ENCODE measurements around the gene MEF2A.

MEF2A gene

DNA sequence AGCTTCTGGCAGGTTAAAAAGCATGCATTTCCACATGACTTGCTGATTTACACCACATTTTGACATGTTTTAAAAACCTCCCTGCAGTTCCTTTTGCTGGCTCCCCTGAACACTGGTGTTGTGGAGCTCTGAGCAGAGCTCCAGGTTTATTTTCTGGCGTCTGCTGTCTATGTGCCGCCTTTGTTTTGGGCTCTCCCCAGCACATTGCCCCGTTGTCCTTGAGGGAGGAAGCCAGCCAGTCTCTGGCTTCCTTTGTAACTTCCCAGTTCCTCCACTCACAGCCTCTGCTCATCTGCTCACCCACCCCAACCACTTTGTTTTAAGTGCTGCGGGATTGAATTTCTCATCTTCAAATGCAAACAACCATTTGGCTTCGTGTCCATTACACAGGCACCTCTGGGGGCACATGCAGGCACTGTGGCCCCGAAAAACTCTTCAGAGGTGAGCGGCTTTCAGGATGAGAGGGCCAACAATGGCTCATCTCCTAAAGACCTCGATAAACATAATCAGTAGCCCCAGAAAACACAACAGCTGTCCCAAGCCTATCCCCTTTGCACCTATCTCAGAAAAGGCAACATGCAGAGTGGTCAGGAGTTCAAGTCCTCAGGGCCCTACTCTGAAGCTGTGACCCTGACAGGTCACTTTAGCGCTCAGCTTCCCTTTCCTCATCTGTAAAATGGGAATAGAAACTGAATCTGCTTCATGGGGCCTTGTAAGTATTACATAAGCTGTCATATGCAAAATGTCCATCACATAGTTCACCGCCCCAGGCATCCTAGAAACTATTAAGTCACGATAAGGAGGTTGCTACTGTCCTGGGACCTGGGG is 1.3 kb upstream of the MEF2A start:
- no peak for DNase-seq (ENCODE audit: low read depth in 2 of 2)

DNA sequence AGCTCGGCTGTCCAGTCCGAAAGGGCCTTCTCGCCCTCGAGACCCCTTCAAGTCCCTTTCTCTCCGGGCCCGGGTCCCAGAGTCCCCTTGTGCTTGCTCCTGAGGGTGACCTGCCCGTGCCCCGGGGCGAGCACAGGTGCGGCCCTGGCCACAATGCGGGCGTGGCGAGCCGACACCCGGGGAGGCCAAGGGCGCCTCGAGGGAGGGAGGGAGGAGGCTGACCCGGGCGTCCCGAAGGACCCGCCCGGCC is 810 bp upstream of the MEF2A start:
- DNase-seq (ENCODE audit: low read depth in 2 of 2), result no peak

DNA sequence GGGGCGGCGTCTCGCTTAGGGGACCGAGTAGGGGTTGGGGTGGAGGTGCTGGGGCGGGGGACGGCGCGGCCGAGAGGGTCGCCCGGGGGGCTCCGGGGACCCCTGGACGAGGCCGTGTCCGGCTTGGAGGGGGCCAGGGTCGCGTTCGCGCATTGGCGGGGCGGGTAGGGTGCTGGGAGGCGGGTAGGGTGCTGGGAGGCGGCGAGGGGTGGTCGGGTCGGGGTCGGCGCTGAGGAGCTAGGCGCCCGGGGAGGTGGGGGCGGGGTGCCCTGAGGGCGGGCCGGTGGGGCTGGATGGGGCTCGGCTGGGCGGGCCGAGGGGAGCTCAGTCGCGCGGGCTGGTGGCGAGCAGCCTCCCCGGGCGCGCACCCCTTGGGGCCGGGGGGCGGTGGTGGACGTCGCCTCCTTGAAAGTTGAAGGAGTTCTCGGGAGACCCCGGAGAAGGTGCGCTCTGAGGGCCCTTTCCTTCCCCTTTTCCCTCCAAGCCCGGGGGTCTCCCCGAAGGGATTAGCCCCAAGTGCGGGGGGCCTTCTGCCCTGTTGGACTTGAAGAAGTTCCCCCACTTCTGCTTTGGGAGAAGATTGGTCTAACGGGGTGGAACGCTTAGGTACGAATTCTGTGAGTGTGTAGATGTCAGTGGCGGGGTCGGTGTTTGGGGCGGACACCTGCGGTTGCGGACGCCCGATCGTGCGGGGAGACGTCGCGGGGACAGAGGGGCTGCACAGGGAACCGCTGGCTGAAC is 543 bp downstream of the MEF2A start:
- DNase-seq (ENCODE audit: low read depth in 2 of 2), result no peak

DNA sequence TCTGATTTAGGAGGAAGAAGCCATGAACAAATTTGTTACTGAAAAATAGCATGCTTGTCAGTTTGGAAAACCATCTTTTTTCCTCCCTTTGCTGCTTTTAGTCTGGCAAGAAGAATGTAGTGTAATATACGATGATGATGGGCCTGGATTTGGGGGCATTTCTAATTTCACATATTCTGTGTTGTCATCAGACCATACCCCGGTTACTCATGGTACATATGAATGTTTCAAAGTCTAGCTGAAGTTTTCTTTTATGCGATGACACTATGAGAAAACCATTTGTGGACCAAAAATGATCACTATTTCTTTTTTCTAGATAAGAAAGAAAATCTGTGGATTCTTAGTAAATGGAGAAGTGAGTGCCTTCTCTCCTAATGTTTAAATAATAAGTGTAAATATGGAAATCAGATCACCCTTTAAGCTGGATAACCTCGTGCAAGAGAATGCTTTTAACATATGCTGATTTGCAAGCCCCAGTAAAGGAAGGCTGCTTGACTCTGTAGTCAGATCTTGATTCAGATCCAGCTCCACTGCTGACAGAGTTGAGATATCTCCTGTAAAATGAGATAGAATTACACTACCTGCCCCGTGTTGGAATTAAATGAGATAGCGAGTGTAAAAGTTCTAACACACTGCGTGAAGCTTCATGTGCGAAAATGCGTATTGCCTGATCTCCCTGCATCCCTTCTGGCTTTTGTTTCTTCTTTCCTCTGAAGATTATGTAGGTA is 3.0 kb downstream of the MEF2A start:
- DNase-seq (ENCODE audit: low read depth in 2 of 2), result no peak

DNA sequence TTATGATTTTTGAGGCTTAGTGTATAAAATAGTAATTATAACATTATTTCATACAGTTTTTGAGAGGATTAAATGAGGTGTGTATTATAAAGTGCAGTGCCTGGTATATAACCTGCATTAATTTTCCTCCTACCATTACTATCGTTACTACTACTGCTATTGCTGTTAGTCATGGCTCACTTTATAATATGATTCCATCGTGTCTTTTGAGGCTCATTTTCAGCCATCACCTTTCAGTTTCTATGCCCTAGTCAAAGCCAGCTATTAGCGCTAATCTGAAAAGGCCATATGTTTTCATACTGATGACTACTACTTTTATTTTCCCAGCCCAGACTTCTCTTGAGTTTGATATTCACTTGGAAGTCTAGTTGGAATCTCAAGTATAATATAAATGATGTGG is 5.5 kb downstream of the MEF2A start:
- DNase-seq (ENCODE audit: low read depth in 2 of 2), result no peak

DNA sequence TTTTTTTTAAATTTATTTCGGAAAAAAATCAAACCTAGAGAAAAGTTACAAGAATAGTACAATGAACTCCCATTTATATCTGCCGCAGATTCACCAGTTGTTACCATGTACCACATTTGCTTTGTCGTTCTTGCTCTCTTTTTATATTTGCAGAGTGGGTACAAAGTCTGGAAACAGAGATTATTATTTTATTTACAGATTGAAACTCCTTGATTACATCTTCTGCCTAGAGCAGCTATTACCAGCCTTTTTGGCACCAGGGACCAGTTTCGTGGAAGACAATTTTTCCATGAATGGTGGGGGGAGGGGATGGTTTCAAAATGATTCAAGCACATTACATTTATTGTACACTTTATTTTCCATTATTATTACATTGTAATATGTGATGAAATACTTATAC is 8.3 kb downstream of the MEF2A start:
- no peak for DNase-seq (ENCODE audit: low read depth in 2 of 2)

DNA sequence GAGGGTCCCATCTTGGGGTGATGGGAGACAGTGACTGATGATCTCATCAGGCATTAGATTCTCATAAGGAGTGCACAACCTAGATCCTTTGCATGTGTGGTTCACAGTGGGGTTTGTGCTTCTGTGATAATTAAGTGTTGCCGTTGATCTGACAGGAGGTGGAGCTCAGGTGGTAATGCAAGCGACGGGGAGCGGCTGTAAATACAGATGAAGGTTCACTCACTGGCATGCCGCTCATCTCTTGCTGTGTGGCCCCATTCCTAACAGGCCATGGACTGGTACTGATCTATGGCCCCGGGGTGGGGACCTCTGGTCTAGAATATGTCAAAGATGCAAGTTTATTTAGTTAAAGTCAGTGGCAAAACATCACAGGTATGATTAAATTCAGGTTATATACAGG is 8.7 kb downstream of the MEF2A start:
- DNase-seq (ENCODE audit: low read depth in 2 of 2), result no peak

DNA sequence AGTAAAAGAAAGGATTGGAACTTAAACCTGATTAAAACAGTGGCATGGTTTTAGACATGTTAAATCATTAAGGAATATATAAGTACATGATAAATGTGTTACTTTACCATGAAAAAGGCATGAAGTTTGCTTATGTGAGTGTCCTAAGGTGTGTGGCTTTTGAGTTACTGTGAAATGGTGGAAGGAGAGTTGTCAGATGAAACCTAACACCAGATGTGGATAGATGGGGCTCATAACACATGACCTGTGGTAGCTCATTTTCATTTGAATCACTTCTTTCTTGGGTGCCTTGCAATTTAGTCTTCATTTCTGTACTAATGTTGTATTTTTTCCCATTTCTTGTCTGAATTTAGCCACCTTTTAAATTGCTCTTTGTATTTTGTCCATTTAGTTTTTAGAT is 13.0 kb downstream of the MEF2A start:
- DNase-seq (ENCODE audit: low read depth in 2 of 2), result no peak

DNA sequence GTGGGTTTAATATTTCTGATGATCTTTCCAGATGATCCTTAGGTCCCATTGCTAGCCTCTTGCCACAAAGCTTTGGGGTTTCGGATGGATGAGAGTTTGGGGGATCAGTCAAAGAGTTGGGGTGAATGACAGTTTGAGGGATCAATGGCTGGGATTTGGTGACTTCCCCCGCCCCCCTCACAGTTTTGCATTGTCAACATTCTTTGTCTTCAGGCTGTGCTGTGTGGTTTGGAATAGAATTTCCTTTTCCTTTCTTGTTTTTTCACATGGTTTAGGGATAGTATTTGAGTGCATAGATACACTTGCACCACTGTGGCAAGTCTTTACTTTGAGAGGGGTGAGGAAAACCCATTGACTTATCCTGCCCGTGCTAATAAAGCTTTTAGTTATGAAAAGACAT is 14.3 kb downstream of the MEF2A start:
- no peak for DNase-seq (ENCODE audit: low read depth in 2 of 2)

DNA sequence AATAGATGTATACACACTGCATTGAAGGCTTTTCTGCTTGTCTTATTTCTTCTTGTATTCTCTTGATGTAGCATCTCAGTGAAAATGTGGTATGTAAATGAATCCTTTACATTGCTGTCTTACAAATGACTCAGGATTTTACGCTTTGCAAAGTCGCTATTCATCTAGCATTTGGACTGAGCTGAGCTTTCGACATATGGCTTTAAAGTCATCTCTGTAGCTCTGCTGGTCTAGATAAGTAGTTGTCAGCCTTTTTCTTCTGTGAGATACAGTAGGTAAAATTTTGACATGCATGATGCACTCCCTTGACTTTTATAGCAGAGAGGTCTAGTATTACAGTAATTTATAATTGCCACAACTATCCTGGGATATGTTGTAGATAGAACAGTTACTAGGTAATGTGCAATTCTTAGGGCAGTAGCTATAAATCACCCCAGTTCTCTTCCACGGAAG is 16.8 kb downstream of the MEF2A start:
- DNase-seq (ENCODE audit: low read depth in 2 of 2), result no peak

DNA sequence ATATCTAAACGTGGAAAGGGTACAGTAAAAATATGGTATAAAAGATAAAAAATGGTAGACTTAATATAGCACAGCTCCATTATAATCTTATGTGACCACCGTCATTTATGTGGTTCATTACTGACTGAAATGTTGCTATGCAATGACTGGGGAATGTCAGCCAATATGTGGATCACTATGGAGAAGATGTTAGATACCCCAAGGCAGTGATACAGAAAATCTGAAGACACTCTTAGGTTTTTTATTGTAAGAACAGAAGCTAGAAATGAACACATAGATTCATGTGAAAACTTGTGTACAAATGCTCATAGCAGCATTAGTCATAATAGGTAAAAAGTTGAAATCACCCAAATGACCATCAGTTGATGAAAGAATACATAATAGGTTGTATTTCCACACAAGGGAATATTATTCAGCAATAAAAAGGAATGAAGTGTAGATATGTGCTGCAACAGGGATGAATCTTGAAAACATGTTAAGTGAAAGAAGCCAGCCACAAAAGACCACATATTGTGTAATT is 18.4 kb downstream of the MEF2A start:
- no peak for DNase-seq (ENCODE audit: low read depth in 2 of 2)

DNA sequence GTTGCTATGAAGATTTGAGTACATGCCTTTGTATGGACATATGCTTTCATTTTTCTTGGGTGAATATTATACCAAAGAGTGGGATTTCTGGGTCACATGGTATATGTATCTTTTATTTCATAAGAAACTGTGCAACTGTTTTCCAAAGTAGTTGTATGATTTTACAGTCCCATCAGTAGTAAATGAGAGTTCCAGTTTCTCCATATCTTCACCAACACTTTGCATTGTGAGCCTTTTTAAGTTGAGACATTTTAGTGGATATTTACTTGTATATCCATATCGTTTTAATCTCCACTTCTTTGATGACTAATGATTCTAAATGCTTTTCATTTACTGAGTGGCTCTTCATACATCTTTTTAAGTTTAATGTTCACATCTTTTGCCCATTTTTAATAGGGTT is 20.3 kb downstream of the MEF2A start:
- DNase-seq (ENCODE audit: low read depth in 2 of 2), result no peak

DNA sequence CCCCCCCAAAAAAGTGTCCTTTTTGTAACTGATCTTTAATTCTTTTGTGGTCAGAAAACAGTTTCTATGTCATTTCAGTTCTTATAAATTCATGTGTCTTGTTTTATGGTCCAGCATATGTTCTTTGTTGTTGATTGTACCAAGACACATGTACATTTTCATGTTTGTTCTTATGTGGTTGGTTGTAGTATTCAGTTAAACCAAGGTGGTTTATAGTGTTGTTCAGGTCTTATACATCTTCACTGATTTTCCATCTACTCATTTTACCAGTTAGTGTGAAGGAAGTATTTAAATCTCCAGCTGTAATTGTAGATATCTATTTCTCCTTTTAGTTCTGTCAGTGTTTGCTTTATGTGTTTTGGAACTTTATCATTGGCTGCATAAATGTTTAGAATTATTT is 24.0 kb downstream of the MEF2A start:
- no peak for DNase-seq (ENCODE audit: low read depth in 2 of 2)

DNA sequence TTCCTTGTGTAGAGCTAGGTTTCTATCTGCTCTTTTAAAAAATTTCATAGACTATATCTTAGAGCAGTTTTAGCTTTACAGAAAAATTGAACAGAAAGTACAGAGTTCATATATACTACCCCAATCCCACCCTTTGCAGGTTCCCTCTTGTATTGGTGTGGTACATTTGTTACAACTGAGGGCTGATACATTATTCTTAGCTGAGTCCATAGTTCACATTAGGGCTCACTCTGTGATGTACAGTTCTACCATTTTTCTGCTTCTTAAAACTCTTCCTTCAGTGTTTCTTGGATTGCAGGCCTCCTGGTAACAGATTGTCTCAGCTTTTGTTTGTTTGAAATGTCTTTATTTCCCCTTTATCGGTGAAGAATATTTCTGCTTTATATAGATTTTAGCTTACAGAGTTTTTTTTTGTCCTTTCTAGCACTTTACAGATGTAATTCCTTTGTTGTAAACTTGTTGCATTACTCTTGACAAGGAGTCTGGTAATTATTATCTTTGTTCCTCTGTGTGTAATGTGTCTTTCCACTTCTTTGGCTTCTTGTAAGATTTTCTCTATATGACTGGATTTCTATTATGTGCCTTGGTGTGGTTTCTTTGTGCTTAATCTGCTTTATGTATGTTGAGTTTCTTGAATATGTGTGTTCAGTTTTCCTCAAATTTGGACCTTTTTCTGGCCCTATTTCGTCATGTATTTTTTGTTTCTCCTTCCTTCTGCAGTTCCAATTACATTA is 25.3 kb downstream of the MEF2A start:
- no peak for DNase-seq (ENCODE audit: low read depth in 2 of 2)

DNA sequence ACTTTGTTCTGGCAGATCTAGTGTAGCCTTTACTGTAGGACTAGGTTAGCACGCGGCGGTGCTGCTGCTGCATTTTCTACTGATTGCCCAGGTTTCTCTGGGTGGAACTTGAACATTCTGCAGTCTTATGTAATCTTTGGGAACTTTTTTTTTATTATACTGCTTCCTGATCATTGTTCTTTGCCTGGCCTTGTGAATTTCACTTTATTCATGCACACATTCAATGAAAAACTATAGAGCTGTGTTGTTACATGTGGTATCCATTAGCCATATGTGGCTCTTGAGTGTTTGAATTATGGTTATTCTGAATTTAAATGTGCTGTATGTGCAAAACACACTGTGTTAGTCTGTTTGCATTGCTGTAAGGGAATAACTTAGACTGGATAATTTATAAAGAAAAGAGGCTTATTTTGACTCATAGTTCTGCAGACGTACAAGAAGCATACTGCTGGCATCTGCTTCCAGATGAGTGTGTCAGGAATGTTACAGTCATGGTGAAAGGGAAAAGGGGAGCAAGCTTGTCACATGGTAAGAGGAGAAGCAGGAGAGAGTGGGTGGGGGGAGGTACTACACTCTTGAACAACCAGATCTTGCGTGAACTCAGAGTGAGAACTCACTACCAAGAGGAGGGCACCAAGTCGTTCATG is 26.5 kb downstream of the MEF2A start:
- no peak for DNase-seq (ENCODE audit: low read depth in 2 of 2)

DNA sequence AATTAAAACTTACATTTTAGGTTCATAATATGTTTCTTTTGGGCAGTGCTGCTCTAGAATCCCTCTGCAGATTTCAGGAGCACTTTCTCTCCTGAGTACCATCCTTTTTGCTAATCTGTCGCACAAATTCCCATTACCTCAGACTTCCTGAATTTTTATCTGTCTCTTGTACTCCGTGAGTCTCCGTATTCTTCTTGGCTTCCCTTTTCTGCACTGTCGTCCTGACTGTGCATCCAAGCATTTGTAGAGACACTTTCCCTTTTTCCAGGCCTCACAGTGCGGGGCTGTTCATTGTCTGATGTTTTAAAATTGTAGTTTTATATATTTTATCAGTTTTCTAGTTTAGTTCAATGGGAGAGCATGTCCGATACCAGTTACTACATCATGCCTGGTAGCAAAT is 27.3 kb downstream of the MEF2A start:
- no peak for DNase-seq (ENCODE audit: low read depth in 2 of 2)

DNA sequence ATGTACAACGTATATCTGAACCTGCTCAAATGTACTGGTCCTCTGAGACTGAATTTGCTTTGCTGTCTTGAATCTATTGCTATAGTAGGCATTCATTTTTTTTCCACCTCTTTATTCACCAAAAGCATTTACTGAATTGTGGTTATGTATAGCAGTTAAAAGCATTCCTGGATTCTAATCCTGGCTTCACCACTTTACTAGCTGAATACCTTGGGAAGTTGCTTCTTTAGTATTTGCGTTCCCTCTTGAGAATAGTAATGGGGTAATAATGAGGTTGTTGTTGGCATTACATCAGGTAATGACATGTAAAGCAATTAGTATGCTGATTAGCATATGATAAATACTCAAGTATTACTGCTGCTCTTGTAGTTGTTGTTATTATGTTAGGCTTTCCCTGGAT is 29.1 kb downstream of the MEF2A start:
- no peak for DNase-seq (ENCODE audit: low read depth in 2 of 2)

DNA sequence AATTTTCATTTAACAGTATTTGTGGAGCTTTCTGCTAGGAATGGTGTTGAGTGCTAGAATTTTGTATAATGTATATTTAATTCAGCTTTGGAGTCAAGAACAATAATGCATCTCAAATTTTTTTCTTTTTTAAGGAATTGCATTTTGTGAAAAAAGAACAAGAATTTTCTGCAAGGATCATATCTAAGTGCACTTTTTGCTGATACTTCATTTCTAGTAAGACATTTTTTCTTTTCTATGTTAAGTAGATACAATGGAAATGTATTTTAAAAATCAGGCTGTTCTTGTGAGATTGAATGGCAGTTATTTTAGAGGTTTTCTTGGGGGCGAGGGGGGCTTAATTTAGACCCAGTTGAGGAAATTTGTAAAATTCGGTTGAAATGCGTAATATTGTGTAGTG is 32.5 kb downstream of the MEF2A start:
- no peak for DNase-seq (ENCODE audit: low read depth in 2 of 2)

DNA sequence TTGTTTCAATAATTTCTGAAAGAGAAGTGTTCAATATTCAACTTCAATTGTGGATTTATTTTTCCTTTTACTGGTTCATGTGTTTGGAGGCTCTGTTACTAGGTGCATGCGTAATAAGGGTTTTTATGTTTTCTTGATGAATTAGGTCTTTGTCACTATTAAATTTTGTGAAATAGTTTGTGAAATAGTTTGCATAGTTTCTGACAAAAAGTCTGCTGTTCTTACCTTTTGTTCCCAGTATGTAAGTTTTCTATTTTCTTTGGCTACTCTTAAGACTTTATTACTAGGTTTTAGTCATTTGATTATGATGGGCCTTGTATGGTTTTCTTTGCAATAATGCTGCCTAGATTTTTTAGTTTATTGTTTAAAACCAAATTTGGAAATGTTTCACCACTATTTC is 38.0 kb downstream of the MEF2A start:
- no peak for DNase-seq (ENCODE audit: low read depth in 2 of 2)

DNA sequence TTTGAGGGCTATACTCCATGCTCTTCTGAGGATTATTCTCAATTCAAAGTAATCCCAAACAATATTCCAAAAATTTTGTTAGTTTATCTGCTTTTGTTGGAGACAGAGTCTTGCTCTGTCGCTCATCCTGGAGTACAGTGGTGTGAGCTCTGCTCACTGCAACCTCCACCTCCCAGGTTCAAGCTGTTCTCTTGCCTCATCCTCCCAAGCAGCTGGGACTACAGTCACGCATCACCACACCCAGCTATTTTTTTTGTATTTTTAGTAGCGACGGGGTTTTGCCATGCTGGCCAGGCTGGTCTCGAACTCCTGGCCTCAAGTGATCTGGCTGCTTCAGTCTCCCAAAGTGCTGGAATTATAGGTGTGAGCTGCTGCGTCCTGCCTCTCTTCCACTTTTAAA is 39.1 kb downstream of the MEF2A start:
- no peak for DNase-seq (ENCODE audit: low read depth in 2 of 2)

DNA sequence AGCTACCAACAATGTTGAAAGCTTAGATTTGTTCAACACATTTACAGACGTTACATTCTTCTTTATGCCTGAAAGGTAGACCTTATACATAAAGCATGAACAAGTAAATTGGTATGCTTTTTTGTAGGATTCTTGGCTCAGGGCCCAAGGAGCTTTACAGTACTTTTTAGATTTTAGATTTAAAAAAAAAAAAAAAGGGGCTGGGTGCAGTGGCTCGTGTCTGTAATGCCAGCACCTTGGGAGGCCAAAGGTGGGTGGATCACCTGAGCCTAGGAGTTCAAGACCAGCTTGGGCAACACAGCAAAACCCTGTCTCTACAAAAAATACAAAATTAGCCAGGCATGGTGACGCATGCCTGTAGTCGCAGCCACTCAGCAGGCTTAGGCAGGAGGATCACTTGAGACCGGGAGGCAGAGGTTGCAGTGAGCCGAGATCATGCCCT is 39.7 kb downstream of the MEF2A start:
- DNase-seq (ENCODE audit: low read depth in 2 of 2), result no peak

DNA sequence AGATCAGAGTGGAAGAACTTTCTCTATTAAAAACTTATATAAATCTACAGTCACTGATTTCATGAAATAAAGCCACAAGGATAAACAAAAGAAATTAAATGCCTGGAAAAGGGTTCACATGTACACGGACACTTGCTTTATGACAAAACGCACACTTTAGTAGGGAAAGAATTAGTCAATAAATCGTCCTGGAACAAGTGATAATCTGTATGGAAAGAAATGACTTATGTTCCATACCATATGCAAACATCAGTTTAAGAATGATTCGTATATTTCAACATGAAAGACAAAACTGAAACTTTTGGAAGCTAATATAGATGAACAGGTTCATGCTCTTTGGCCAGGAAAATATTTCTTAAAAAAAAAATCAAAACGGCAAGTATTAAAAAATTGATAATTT is 40.2 kb downstream of the MEF2A start:
- DNase-seq (ENCODE audit: low read depth in 2 of 2), result no peak

Data from activated CD8-positive, alpha-beta memory T cell treated with anti-CD3 and anti-CD28 coated beads for 4 hours (primary cell).